MCF 10A (cell line): Measurements from ENCODE around the gene NFATC3. TPM values are rescaled to one million over a fixed set of nuclear protein-coding genes. Genes with fewer than 3 reads are reported as not detected.

ENCODE experiments used
- BruUV-seq: library from RNA; stranded (reverse); fragments of 400-500 nt; replicated peaks from 2 replicates; lab custom pipeline; 2021; lab: Mats Ljungman, UMichigan
- CTCF ChIA-PET: fragments of 300-600 bp; sonication (Branson Sonifier 250); formaldehyde crosslinking; extraction: SDS; loops from one replicate; lab custom pipeline; 2021; ENCODE audit warnings: antibody characterized with exemption, inconsistent platforms; lab: Yijun Ruan, JAX
- POLR2A ChIA-PET: fragments of 300-600, 350-650 bp; sonication (Branson Sonifier 250); formaldehyde crosslinking; extraction: SDS; loops from one replicate; lab custom pipeline; 2020; ENCODE audit warnings: antibody characterized with exemption, inconsistent platforms; lab: Yijun Ruan, JAX
- DNase-seq: peaks from one replicate; pipeline ENCODE4 v3.0.0-alpha.2; 2018; ENCODE audit not compliant: unreplicated experiment
- H3K27ac Mint-ChIP-seq: one replicate; pipeline ENCODE4 v1.8.0; 2022; ENCODE audit warnings: mild to moderate bottlenecking, low read depth, mixed read lengths; ENCODE audit not compliant: unreplicated experiment
- H3K27me3 Mint-ChIP-seq: one replicate; pipeline ENCODE4 v1.8.0; 2022; ENCODE audit warnings: mixed read lengths; ENCODE audit not compliant: insufficient read depth, unreplicated experiment
- H3K36me3 Mint-ChIP-seq: one replicate; pipeline ENCODE4 v1.8.0; 2022; ENCODE audit warnings: mild to moderate bottlenecking, moderate library complexity, mixed read lengths; ENCODE audit not compliant: insufficient read depth, unreplicated experiment
- H3K4me1 Mint-ChIP-seq: one replicate; pipeline ENCODE4 v1.8.0; 2022; ENCODE audit warnings: mixed read lengths; ENCODE audit not compliant: insufficient read depth, unreplicated experiment
- H3K4me3 Mint-ChIP-seq: one replicate; pipeline ENCODE4 v1.8.0; 2022; ENCODE audit warnings: mild to moderate bottlenecking, moderate library complexity, mixed read lengths; ENCODE audit not compliant: unreplicated experiment
- H3K9me3 Mint-ChIP-seq: one replicate; pipeline ENCODE4 v1.8.0; 2022; ENCODE audit warnings: mixed read lengths; ENCODE audit not compliant: unreplicated experiment
- intact Hi-C: fragments of 100-400 bp; cut with micrococcal nuclease; formaldehyde crosslinking; loops from 2 replicates; pipeline ENCODE4 v1.14.1; 2022
- total RNA-seq: library from RNA; stranded (reverse); gene quantifications from 2 replicates; pipeline ENCODE4 v1.2.3, GENCODE V29; 2022
- TF ChIP-seq, protein P1 (sequence below): fragments of 200-600 bp; IDR thresholded peaks from one replicate; pipeline ENCODE4 v1.8.0; 2022; ENCODE audit warnings: antibody characterized with exemption, mild to moderate bottlenecking; ENCODE audit not compliant: unreplicated experiment

Gene NFATC3
- total RNA-seq, 1 experiment from 2014 or later: 24.1 TPM

DNA sequence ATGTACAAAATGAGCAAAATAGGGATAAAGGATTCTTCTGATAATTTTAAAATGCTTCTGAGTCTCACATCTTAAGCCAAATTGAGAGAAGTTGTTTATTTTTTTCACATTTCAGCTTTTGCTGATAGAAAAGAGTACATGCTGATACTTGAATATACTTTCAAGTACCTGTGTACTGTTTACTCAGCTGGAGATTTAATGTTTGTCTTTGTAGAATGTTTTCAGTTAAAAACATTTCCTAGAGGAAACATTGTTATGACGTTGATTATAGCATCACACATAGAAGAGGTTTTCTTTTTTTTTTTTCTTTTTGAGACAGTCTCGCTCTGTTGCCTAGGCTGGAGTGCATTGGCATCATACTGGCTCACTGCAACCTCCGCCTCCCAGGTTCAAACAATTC lies 131.1 kb downstream of the NFATC3 start:
- H3K27ac Mint-ChIP-seq: no peak overlapping the region
- TF ChIP-seq, protein P1, sequence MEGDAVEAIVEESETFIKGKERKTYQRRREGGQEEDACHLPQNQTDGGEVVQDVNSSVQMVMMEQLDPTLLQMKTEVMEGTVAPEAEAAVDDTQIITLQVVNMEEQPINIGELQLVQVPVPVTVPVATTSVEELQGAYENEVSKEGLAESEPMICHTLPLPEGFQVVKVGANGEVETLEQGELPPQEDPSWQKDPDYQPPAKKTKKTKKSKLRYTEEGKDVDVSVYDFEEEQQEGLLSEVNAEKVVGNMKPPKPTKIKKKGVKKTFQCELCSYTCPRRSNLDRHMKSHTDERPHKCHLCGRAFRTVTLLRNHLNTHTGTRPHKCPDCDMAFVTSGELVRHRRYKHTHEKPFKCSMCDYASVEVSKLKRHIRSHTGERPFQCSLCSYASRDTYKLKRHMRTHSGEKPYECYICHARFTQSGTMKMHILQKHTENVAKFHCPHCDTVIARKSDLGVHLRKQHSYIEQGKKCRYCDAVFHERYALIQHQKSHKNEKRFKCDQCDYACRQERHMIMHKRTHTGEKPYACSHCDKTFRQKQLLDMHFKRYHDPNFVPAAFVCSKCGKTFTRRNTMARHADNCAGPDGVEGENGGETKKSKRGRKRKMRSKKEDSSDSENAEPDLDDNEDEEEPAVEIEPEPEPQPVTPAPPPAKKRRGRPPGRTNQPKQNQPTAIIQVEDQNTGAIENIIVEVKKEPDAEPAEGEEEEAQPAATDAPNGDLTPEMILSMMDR: no peak
- no peaks in the 10 kb centered on the region for H3K27me3 Mint-ChIP-seq
- CTCF ChIA-PET: interaction anchor here (0.8 to 1.0 kb wide), 2 partner anchors 10 to 12 kb away, joined by 3 to 4 read pairs; no protein-coding TSS in a partner anchor
- POLR2A ChIA-PET: interaction anchor here (1.0 to 1.1 kb wide), 2 partner anchors 12 to 170 kb away, joined by 3 read pairs; no protein-coding TSS in a partner anchor
- DNase-seq: no peak
- H3K36me3 Mint-ChIP-seq: peaks cover 12% of the 10 kb centered on the region
- H3K4me3 Mint-ChIP-seq: no peak overlapping the region
- intact Hi-C loops: no loop called here
- no peaks in the 10 kb centered on the region for H3K9me3 Mint-ChIP-seq
- BruUV-seq: no TSS peak
- H3K4me1 Mint-ChIP-seq: no peaks in the 10 kb centered on the region

DNA sequence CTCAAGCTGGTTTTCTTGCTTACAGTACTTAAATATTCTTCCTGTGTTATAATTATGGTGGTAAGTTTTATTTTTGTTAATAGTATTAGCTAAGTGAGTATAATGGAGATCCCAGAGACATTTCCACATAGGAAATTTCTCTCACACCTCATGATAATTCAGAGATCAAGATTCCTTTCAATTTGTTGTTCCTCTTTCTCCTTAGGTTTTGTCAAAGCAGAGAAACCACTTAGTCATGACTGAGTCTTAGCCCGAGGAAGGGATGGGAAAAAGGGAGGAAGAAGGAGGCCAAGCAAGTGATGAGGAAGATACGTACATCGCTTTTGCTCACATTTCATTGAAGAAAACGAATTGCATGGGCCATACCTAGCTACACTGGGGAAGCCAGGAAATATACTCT lies 132.3 kb downstream of the NFATC3 start:
- intact Hi-C loops: no loop called here
- Mint-ChIP-seq H3K4me3 (no peak overlapping the region), H3K4me1 (no peaks in the 10 kb centered on the region), H3K27me3 (no peaks in the 10 kb centered on the region), H3K27ac (peak overlapping the region; percentile 23), H3K9me3 (no peaks in the 10 kb centered on the region), H3K36me3 (peaks cover 12% of the 10 kb centered on the region)
- TF ChIP-seq, protein P1: no peak
- POLR2A ChIA-PET: interaction anchor here (1.4 kb wide), 1 partner anchor 131 kb away, joined by 3 read pairs; no protein-coding TSS in a partner anchor
- BruUV-seq: no TSS peak
- CTCF ChIA-PET: interaction anchor here (0.9 to 1.0 kb wide), 2 partner anchors 12 to 111 kb away, joined by 3 to 7 read pairs; no protein-coding TSS in a partner anchor
- no peak for DNase-seq

DNA sequence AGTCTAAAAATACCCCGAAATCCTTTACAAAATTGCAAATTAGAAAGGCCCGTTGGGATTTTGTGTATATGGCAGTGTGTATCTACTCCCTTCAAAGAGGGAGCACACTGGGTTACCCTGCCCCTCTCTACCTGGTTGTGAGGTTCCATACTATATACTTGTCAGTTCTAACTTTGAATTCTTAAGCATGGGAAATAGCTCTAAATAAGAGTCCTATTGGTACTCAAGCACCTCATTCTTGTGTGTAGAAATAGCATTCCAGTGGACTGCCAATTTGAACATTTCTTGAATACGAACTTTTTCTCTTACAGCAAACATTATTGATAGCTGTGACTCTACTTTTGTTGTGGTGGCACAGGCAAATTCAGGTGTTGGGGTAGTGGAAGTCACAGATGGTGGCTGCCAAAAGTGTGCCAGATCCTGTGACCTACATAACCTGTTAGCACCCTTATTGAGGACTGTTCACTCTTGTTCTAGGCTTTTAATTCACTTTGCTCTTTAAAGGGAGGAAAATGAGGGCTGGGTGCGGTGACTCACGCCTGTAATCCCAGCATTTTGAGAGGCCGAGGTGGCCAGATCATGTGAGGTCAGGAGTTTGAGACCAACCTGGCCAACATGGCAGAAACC lies 134.7 kb downstream of the NFATC3 start:
- TF ChIP-seq, protein P1: no peak
- no TSS peak for BruUV-seq
- Mint-ChIP-seq H3K4me1 (no peaks in the 10 kb centered on the region), H3K9me3 (no peaks in the 10 kb centered on the region), H3K27ac (no peak overlapping the region), H3K4me3 (no peak overlapping the region), H3K27me3 (no peaks in the 10 kb centered on the region), H3K36me3 (peaks cover 12% of the 10 kb centered on the region)
- ChIA-PET POLR2A (interaction anchor here (0.8 to 2.0 kb wide), 3 partner anchors 14 to 17 kb away, joined by 3 to 5 read pairs (median 4); no protein-coding TSS in a partner anchor), CTCF (interaction anchor here (0.6 to 1.9 kb wide), 4 partner anchors 9 to 126 kb away, joined by 3 to 5 read pairs (median 3); no protein-coding TSS in a partner anchor)
- intact Hi-C loops: no loop called here
- DNase-seq: no peak

DNA sequence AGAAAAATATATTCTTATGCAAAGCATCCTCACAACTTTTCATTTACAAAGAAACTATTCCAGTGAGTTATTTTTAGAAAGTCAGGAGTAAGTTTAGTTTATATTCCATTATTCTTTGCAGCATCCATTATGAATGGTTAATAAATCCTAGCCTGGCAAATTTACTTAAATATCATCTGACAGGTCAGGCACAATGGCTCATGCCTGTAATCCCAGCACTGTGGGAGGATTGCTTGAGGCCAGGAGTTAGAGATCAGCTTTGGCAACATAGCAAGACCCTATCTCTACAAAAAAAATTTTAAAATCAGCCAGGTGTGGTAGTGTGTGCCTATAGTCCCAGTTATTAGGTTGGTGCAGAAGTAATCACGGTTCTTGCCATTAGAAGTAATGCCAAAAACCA lies 137.9 kb downstream of the NFATC3 start:
- peaks cover 13% of the 10 kb centered on the region for H3K36me3 Mint-ChIP-seq
- POLR2A ChIA-PET: no interaction called here
- H3K4me3 Mint-ChIP-seq: no peak overlapping the region
- H3K27ac Mint-ChIP-seq: no peak overlapping the region
- intact Hi-C loops: no loop called here
- H3K4me1 Mint-ChIP-seq: no peaks in the 10 kb centered on the region
- no TSS peak for BruUV-seq
- H3K9me3 Mint-ChIP-seq: no peaks in the 10 kb centered on the region
- TF ChIP-seq, protein P1: no peak
- no peaks in the 10 kb centered on the region for H3K27me3 Mint-ChIP-seq
- CTCF ChIA-PET: interaction anchor here (0.6 kb wide), 1 partner anchor 106 kb away, joined by 3 read pairs; no protein-coding TSS in a partner anchor
- DNase-seq: no peak
